Parathyroid adenoma (tissue), 2 donors: ENCODE data around the gene NR2C2AP.

ENCODE experiments used
- H2AFZ ChIP-seq: fragments of 300-600 bp; sonication (generic); one replicate; pipeline ENCODE4 v1.7.0; 2017; ENCODE audit warnings: antibody characterized with exemption, mild to moderate bottlenecking
- H3K27ac ChIP-seq: fragments of 300-600 bp; sonication (generic); one replicate; pipeline ENCODE4 v1.7.0; 2017
- H3K27me3 ChIP-seq: fragments of 300-600 bp; sonication (generic); one replicate; pipeline ENCODE4 v1.7.0; 2017; ENCODE audit warnings: low read length; ENCODE audit not compliant: control insufficient read depth, insufficient read depth
- H3K36me3 ChIP-seq: fragments of 300-600 bp; sonication (generic); one replicate; pipeline ENCODE4 v1.7.0; 2017; ENCODE audit warnings: low read length; ENCODE audit not compliant: control insufficient read depth, insufficient read depth
- H3K4me1 ChIP-seq: fragments of 300-600 bp; sonication (generic); one replicate; pipeline ENCODE4 v1.7.0; 2017; ENCODE audit warnings: control low read depth
- H3K4me2 ChIP-seq: fragments of 300-600 bp; sonication (generic); one replicate; pipeline ENCODE4 v1.7.0; 2017; ENCODE audit warnings: low read length
- H3K4me3 ChIP-seq: fragments of 300-600 bp; sonication (generic); one replicate; pipeline ENCODE4 v1.7.0; 2017; ENCODE audit warnings: low read depth, low read length
- H3K79me2 ChIP-seq: fragments of 300-600 bp; sonication (generic); one replicate; pipeline ENCODE4 v1.7.0; 2017; ENCODE audit warnings: control low read depth
- H3K9ac ChIP-seq: fragments of 300-600 bp; sonication (generic); one replicate; pipeline ENCODE4 v1.7.0; 2017; ENCODE audit warnings: mild to moderate bottlenecking
- H3K9me3 ChIP-seq: fragments of 300-600 bp; sonication (generic); one replicate; pipeline ENCODE4 v1.7.0; 2017; ENCODE audit warnings: low read length; ENCODE audit not compliant: control insufficient read depth
- CTCF ChIP-seq: fragments of 300-600 bp; sonication (generic); IDR thresholded peaks from one replicate; pipeline ENCODE4 v1.7.0; 2017; ENCODE audit warnings: antibody characterized with exemption, mild to moderate bottlenecking
- donor health status: primary hyperparathyroidism.

Gene NR2C2AP

DNA sequence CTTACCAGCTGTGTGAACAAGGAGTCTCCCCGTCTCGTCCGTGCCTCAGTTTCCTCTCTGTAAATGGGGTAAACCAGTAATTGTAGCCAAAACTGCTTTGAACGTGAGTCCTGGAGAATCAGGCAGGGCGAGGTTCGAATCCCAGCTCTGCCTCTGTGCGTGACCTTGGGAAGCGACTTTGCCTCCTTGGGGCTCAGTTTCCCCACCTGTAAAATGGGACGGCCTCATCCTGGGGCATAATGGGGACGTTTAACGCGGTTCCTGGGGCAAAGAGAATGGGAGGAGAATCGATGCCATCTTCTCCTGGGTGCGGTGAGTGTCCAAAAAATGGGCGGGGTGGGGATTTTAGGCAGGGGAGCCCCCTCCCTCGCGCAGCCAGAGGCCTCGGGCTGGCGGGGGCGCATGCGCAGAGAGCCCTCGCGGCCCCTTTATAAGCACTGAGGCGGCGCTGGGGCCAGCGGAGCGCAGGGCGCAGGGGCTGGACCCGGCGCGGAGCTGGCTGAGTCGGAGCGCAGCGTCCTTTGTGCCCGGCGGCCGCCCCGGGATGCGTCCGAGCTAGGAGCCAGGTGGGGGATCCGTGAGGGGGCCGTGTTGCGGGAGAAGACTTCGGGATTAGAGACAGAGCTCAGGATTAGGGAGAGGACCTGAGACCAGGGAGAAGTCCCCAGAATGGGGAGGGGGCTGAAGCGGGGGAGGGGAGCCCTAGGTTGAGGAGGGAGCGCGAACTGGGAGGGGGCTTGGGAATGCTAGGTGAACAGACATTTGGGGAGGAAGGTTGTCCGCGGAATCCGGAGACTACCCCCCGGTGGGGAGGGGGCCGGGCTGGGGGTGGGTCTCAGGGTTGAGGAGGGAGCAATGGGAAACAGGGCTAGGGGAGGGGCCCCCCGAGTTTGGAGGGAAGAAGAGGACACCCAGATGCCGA lies 8.5 kb upstream of the NR2C2AP start, which contains the start of gene NCAN:
NCAN (plus strand) TSS at position 460 of the 922 bp plus-strand sequence. CDS start 4,996 bp downstream, outside the sequence.
- Histone ChIP-seq H2AFZ (no peak within 1 kb of the TSS), H3K4me3 (no peak within 1 kb of the TSS), H3K36me3 (no peaks in the 10 kb centered on the region), H3K4me1 (no peaks in the 10 kb centered on the region), H3K79me2 (no peaks in the 10 kb centered on the region), H3K4me2 (no peak within 1 kb of the TSS), H3K27me3 (peaks cover 7% of the 10 kb centered on the region), H3K9ac (no peak within 1 kb of the TSS), H3K9me3 (no peaks in the 10 kb centered on the region), H3K27ac (no peak within 1 kb of the TSS)
- no peak for TF ChIP-seq CTCF

- no peak overlapping the region for H3K27ac ChIP-seq
- H3K9ac ChIP-seq: no peak overlapping the region
- H3K36me3 ChIP-seq: no peaks in the 10 kb centered on the region
- H3K79me2 ChIP-seq: no peaks in the 10 kb centered on the region
- no peaks in the 10 kb centered on the region for H3K4me1 ChIP-seq
- H3K4me2 ChIP-seq: no peak overlapping the region
- peaks cover 7% of the 10 kb centered on the region for H3K27me3 ChIP-seq
- TF ChIP-seq CTCF: no peak
- no peaks in the 10 kb centered on the region for H3K9me3 ChIP-seq
- H2AFZ ChIP-seq: no peak overlapping the region
- no peak overlapping the region for H3K4me3 ChIP-seq
Observed at GRCh38 chr19:19209372-19209771, 6.2 kb upstream of the NR2C2AP start.

- Histone ChIP-seq H3K4me2 (no peak overlapping the region), H3K9ac (no peak overlapping the region), H3K9me3 (no peaks in the 10 kb centered on the region), H2AFZ (no peak overlapping the region), H3K79me2 (no peaks in the 10 kb centered on the region), H3K4me1 (peaks cover 1% of the 10 kb centered on the region), H3K36me3 (no peaks in the 10 kb centered on the region), H3K4me3 (no peak overlapping the region), H3K27me3 (peaks cover 7% of the 10 kb centered on the region), H3K27ac (no peak overlapping the region)
- TF ChIP-seq CTCF: no peak
Observed at GRCh38 chr19:19207637-19208572, 4.7 kb upstream of the NR2C2AP start.

DNA sequence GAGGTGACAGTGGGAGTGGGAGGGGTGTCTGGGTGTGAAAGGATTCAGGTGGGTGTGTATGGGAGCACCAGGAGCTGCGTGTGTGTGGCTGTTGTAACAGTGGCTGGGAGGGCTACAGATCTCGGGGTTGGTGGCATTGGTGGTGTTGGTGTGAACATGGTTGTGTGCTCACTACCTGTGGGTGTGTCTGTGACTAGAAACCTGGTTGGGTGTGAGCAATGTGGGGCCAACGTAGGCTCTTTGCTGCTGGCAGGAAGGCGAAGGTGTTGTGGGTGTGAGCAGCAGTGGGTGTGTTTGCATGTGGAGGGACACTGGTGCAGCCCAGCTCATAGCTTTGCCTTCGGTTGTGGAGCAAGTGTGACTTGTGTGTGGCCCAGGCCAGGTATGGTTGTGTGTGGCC lies 3.7 kb upstream of the NR2C2AP start:
- H3K36me3 ChIP-seq: no peaks in the 10 kb centered on the region
- H3K4me2 ChIP-seq: no peak overlapping the region
- no peaks in the 10 kb centered on the region for H3K79me2 ChIP-seq
- H3K4me3 ChIP-seq: no peak overlapping the region
- H3K9ac ChIP-seq: no peak overlapping the region
- no peaks in the 10 kb centered on the region for H3K9me3 ChIP-seq
- H3K27me3 ChIP-seq: no peaks in the 10 kb centered on the region
- no peak overlapping the region for H3K27ac ChIP-seq
- peaks cover 5% of the 10 kb centered on the region for H3K4me1 ChIP-seq
- H2AFZ ChIP-seq: no peak overlapping the region
- TF ChIP-seq CTCF: no peak
